ENCODE data around the gene EXOC6B. TPM values are rescaled to one million over a fixed set of nuclear protein-coding genes. Genes with fewer than 3 reads are reported as not detected.
A peak's percentile ranks its signal among the peaks of the same experiment; 100 is the strongest.

The EXOC6B gene
- total RNA-seq, 4 donors from 2014 or later: 22.6 to 47.3 (median 32.5) TPM

- TF ChIP-seq CTCF (IDR thresholded peaks at IDR 0.05) (no peak), POLR2A (IDR thresholded peaks at IDR 0.05) (no peak)
- intact Hi-C loops (cut with DNase I): no loop called here
- H3K36me3 ChIP-seq: no peaks in the 10 kb centered on the region
- H3K4me1 ChIP-seq: peaks cover 65 to 70% of the 10 kb centered on the region in 2 donors
- peak in 1 of 2 donors; percentile 46 for DNase-seq
- peak within 1 kb of the TSS in 2 of 3 donors; percentile 22 to 76 for H3K27ac ChIP-seq
- H3K4me3 ChIP-seq (replicated peaks in 1 of 3): peak within 1 kb of the TSS in 2 of 3 donors; percentile 4 to 56
- H3K9me3 ChIP-seq: no peaks in the 10 kb centered on the region
- WGBS, 2 donors: 0 to 3% methylated on average over 18 to 29 of the region's 69 CpGs
- H3K27me3 ChIP-seq: peaks cover 30% of the 10 kb centered on the region
Observed at GRCh38 chr2:72147303-72147971, 678.4 kb downstream of the EXOC6B start, which contains the start of gene CYP26B1. Gene CYP26B1, minus strand, starts transcription at chr2:72147862. Its CDS starts 28 bp downstream, at chr2:72147834.

- Histone ChIP-seq H3K27ac (peak overlapping the region in 2 of 3 donors; percentile 22 to 76), H3K27me3 (peaks cover 30% of the 10 kb centered on the region), H3K4me1 (peaks cover 67 to 78% of the 10 kb centered on the region in 2 donors), H3K4me3 (replicated peaks in 1 of 3) (peak overlapping the region in 1 of 3 donors; percentile 56), H3K36me3 (no peaks in the 10 kb centered on the region), H3K9me3 (no peaks in the 10 kb centered on the region)
- 5 to 7% methylated on average over 47 to 50 of the region's 58 CpGs for WGBS, 2 donors
- intact Hi-C loops (cut with DNase I): no loop called here
- no peak for DNase-seq
- TF ChIP-seq CTCF (IDR thresholded peaks at IDR 0.05) (no peak), POLR2A (IDR thresholded peaks at IDR 0.05) (no peak)
Observed at GRCh38 chr2:72146347-72147302, 679.2 kb downstream of the EXOC6B start.

GRCh38 chr2:72145658-72146329, 680.0 kb downstream of the EXOC6B start:
- Histone ChIP-seq H3K27me3 (peaks cover 30% of the 10 kb centered on the region), H3K4me1 (peaks cover 67 to 84% of the 10 kb centered on the region in 2 donors), H3K4me3 (replicated peaks in 1 of 3) (peak overlapping the region in 2 of 3 donors; percentile 35 to 56), H3K27ac (peak overlapping the region in 2 of 3 donors; percentile 76 to 80), H3K36me3 (no peaks in the 10 kb centered on the region), H3K9me3 (no peaks in the 10 kb centered on the region)
- no peak for TF ChIP-seq POLR2A (IDR thresholded peaks at IDR 0.05)
- TF ChIP-seq CTCF (IDR thresholded peaks at IDR 0.05): no peak
- no peak for DNase-seq
- 1 to 3% methylated on average over 31 to 33 of the region's 33 CpGs for WGBS, 2 donors
- intact Hi-C loops (cut with DNase I): no loop called here

- DNase-seq: peak in 1 of 2 donors; percentile 53
- 0 to 1% methylated on average over 28 to 29 of the region's 29 CpGs for WGBS, 2 donors
- TF ChIP-seq POLR2A (IDR thresholded peaks at IDR 0.05) (no peak), CTCF (IDR thresholded peaks at IDR 0.05) (no peak)
- Histone ChIP-seq H3K27ac (peak overlapping the region in 2 of 3 donors; percentile 76 to 80), H3K27me3 (peaks cover 30% of the 10 kb centered on the region), H3K4me3 (replicated peaks in 1 of 3) (peak overlapping the region; percentile 27 to 56 (median 35)), H3K9me3 (no peaks in the 10 kb centered on the region), H3K36me3 (no peaks in the 10 kb centered on the region), H3K4me1 (peaks cover 68 to 89% of the 10 kb centered on the region in 2 donors)
- intact Hi-C loops (cut with DNase I): no loop called here
Observed at GRCh38 chr2:72145289-72145657, 680.6 kb downstream of the EXOC6B start.
